SU-DHL-6 (cell line): ENCODE data around the gene GALNT10.

ENCODE experiments used
- H2AFZ ChIP-seq: fragments of 200-600 bp; sonication (generic); 2 replicates; pipeline ENCODE4 v1.6.1; 2014; ENCODE audit warnings: low read depth, mild to moderate bottlenecking, moderate library complexity, mixed read lengths, antibody characterized with exemption, low read length; ENCODE audit not compliant: severe bottlenecking
- H3F3A ChIP-seq: fragments of 200-600 bp; shearing (Covaris generic); 2 replicates; pipeline ENCODE4 v1.6.0; 2016; ENCODE audit warnings: antibody characterized with exemption, mild to moderate bottlenecking; ENCODE audit not compliant: insufficient read depth
- H3K27ac ChIP-seq: fragments of 200-600 bp; sonication (generic); 2 replicates; pipeline ENCODE4 v1.5.1; 2016; ENCODE audit warnings: low read depth, mild to moderate bottlenecking, low read length, moderate library complexity, mixed read lengths
- H3K27me3 ChIP-seq: fragments of 200-600 bp; sonication (generic), shearing (Covaris generic); 2 replicates; pipeline ENCODE4 v1.6.0; 2014; ENCODE audit warnings: mild to moderate bottlenecking, low read length
- H3K36me3 ChIP-seq: fragments of 200-600 bp; sonication (generic); 2 replicates; pipeline ENCODE4 v1.6.1; 2014; ENCODE audit warnings: mild to moderate bottlenecking, low read length, mixed read lengths
- H3K4me2 ChIP-seq: fragments of 300-600, 200-600 bp; shearing (Covaris generic), sonication (generic); 2 replicates; pipeline ENCODE4 v1.6.0; 2014; ENCODE audit warnings: low read length, low read depth, mild to moderate bottlenecking; ENCODE audit not compliant: poor library complexity, severe bottlenecking
- H3K4me3 ChIP-seq: fragments of 200-600 bp; sonication (generic); 2 replicates; pipeline ENCODE4 v1.5.1; 2014; ENCODE audit warnings: antibody characterized with exemption, low read length, mild to moderate bottlenecking, mixed read lengths; ENCODE audit not compliant: insufficient read depth, poor library complexity, severe bottlenecking
- H3K79me2 ChIP-seq: fragments of 200-600 bp; sonication (generic); 2 replicates; pipeline ENCODE4 v1.6.1; 2014; ENCODE audit warnings: mild to moderate bottlenecking, low read length, moderate library complexity; ENCODE audit not compliant: insufficient read depth
- H3K9ac ChIP-seq: fragments of 200-600 bp; sonication (generic); 2 replicates; pipeline ENCODE4 v1.7.0; 2014; ENCODE audit warnings: mild to moderate bottlenecking, low read length
- H3K9me2 ChIP-seq: fragments of 200-600 bp; sonication (generic); replicated peaks from 2 replicates; pipeline ENCODE4 v1.6.1; 2014; ENCODE audit warnings: low read length; ENCODE audit not compliant: insufficient read depth
- H3K9me3 ChIP-seq: fragments of 200-600 bp; sonication (generic); 2 replicates; pipeline ENCODE4 v1.6.1; 2014; ENCODE audit warnings: low read length, mixed read lengths; ENCODE audit not compliant: insufficient read depth
- H4K20me1 ChIP-seq: fragments of 200-600 bp; sonication (generic); 2 replicates; pipeline ENCODE4 v1.6.1; 2014; ENCODE audit warnings: low read depth, mild to moderate bottlenecking, antibody characterized with exemption, low read length, moderate library complexity, mixed read lengths
- EZH2phosphoT487 ChIP-seq: fragments of 200-600 bp; sonication (generic), shearing (Covaris generic); conservative IDR thresholded peaks from 2 replicates; pipeline ENCODE4 v1.6.1; 2018; ENCODE audit warnings: mild to moderate bottlenecking, antibody characterized with exemption, low read length, moderate library complexity, mixed read lengths
- TF ChIP-seq, protein P1 (sequence below): fragments of 200-600 bp; sonication (generic); IDR thresholded peaks from one replicate; pipeline ENCODE4 v1.5.1; 2017; ENCODE audit warnings: antibody characterized with exemption, mild to moderate bottlenecking, low read length, moderate library complexity; ENCODE audit not compliant: insufficient read depth, poor library complexity, severe bottlenecking

The GALNT10 gene

DNA sequence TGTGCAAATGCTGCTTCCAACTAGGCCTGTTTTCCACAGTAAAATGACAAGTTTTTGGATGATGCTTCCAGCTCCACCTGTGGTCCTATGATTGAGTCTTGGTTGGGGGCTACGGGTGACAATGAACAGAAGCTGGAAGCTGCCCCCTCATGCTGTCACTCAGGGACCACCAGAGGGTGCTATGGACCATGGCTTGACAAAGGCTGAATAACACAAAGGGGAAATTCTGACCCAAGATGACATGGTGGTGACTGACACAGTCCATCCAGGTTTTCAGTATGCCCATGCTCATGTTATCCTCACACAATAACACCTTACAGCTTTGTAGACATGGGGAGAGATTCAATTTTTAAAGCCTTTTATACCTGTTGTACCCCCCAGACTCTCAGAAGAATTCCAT lies 231.3 kb downstream of the GALNT10 start:
- Histone ChIP-seq H2AFZ (no peak overlapping the region), H3K4me3 (no peak overlapping the region), H3F3A (no peaks in the 10 kb centered on the region), H3K36me3 (no peaks in the 10 kb centered on the region), H3K27ac (no peak overlapping the region), H3K4me2 (no peak overlapping the region), H3K9ac (no peak overlapping the region), H3K9me2 (no peaks in the 10 kb centered on the region), H4K20me1 (no peaks in the 10 kb centered on the region), H3K9me3 (no peaks in the 10 kb centered on the region), H3K79me2 (no peaks in the 10 kb centered on the region), H3K27me3 (no peaks in the 10 kb centered on the region)
- TF ChIP-seq, protein P1, sequence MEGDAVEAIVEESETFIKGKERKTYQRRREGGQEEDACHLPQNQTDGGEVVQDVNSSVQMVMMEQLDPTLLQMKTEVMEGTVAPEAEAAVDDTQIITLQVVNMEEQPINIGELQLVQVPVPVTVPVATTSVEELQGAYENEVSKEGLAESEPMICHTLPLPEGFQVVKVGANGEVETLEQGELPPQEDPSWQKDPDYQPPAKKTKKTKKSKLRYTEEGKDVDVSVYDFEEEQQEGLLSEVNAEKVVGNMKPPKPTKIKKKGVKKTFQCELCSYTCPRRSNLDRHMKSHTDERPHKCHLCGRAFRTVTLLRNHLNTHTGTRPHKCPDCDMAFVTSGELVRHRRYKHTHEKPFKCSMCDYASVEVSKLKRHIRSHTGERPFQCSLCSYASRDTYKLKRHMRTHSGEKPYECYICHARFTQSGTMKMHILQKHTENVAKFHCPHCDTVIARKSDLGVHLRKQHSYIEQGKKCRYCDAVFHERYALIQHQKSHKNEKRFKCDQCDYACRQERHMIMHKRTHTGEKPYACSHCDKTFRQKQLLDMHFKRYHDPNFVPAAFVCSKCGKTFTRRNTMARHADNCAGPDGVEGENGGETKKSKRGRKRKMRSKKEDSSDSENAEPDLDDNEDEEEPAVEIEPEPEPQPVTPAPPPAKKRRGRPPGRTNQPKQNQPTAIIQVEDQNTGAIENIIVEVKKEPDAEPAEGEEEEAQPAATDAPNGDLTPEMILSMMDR: peak; percentile 52
- TF ChIP-seq EZH2phosphoT487: no peak

DNA sequence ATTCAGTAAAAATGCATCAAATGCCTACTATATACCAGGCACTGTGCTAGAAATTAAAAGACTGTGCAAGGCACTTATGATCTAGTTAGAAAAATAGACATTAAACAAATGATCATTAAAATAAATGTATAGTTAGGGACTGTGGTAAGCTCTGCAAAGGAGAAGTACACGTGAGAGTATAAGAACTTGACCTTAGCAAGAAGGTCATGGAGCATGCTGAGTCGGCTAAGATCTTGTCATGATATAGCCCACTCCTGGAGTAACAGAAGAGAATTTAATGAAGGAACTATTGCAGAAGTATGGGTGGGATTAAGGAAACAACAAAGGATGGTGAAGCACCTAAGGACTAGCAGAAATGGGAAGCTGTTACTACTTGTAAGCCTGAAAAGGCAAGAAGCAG lies 231.8 kb downstream of the GALNT10 start:
- H3K4me3 ChIP-seq: no peak overlapping the region
- H3K36me3 ChIP-seq: no peaks in the 10 kb centered on the region
- no peak overlapping the region for H2AFZ ChIP-seq
- H3K9ac ChIP-seq: no peak overlapping the region
- no peaks in the 10 kb centered on the region for H3F3A ChIP-seq
- H3K27me3 ChIP-seq: no peaks in the 10 kb centered on the region
- H4K20me1 ChIP-seq: no peaks in the 10 kb centered on the region
- no peak for TF ChIP-seq EZH2phosphoT487
- TF ChIP-seq, protein P1: no peak
- no peaks in the 10 kb centered on the region for H3K9me2 ChIP-seq
- no peak overlapping the region for H3K27ac ChIP-seq
- H3K79me2 ChIP-seq: no peaks in the 10 kb centered on the region
- H3K9me3 ChIP-seq: no peaks in the 10 kb centered on the region
- no peak overlapping the region for H3K4me2 ChIP-seq

DNA sequence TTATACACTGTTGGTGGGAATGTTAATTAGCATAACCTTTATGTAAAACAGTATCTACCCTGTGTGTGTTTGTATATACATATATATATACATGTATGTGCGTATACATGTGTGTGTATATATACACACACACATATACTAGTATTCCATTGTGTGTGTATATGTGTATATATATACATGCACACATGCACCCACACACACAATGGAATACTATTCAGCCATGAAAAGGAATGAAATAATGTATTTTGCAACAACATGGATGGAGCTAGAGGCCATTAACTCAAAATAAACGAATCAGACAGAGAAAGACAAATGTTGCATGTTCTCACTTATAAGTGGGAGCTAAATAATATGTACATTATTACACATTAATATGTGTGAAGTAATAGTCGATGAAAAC lies 237.7 kb downstream of the GALNT10 start:
- Histone ChIP-seq H3K27me3 (no peaks in the 10 kb centered on the region), H3K9me2 (no peaks in the 10 kb centered on the region), H3K36me3 (no peaks in the 10 kb centered on the region), H3K9ac (no peak overlapping the region), H3K27ac (no peak overlapping the region), H2AFZ (no peak overlapping the region), H3K9me3 (no peaks in the 10 kb centered on the region), H3K4me3 (no peak overlapping the region), H3K4me2 (no peak overlapping the region), H3F3A (no peaks in the 10 kb centered on the region), H4K20me1 (no peaks in the 10 kb centered on the region), H3K79me2 (no peaks in the 10 kb centered on the region)
- TF ChIP-seq, protein P1: no peak
- TF ChIP-seq EZH2phosphoT487: no peak
